ENCODE measurements around the gene OR2H2.

- TF ChIP-seq EZH2 (IDR thresholded peaks at IDR 0.05; ENCODE audit: borderline replicate concordance, insufficient read depth, low read depth, low read length, poor library complexity, severe bottlenecking), result no peak
- no peak for TF ChIP-seq CTCF (IDR thresholded peaks at IDR 0.05)
Measured at GRCh38 chr6:29591677-29592076, 6.8 kb downstream of the OR2H2 start.

Data from B cell (primary cell).